HL-60/S4 treated with phorbol 12-myristate 13-acetate at 8.2 ng/mL for 4 days and 3 days (cell line): ENCODE results near the gene OPCML.

Source experiments
- in situ Hi-C: fragments of 300-500 bp; cut with MboI; formaldehyde crosslinking; loops from 2 replicates; pipeline ENCODE4 v1.15.0; 2022; ENCODE audit warnings: low sequenced_read_pairs

OPCML gene

GRCh38 chr11:133011604-133012003, 520.7 kb downstream of the OPCML start:
- in situ Hi-C loops = no loop called here

GRCh38 chr11:133007027-133007584, 525.2 kb downstream of the OPCML start:
- in situ Hi-C loops = no loop called here

GRCh38 chr11:133004369-133004768, 527.9 kb downstream of the OPCML start:
- in situ Hi-C loops = no loop called here

GRCh38 chr11:132999516-132999915, 532.8 kb downstream of the OPCML start:
- in situ Hi-C loops = no loop called here

DNA sequence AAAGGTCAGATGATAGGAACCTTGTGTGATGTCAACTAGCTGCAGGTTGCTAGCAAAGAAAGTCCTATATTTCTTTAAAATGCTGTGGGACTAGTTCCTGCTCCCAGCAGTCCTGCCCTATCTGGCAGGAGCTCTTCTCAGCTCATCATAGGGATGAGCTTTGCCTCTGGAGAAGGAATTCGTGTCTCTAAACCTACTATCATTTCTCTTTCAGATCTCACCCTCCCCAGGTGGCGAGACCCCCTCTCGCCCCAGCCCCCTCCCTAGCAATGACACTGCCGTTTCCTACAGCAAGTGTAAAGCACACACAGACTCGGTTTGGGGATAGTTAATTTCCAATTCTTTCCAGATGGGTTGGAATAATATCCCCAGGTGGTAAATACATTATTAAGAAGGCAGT, 533.3 kb downstream of the OPCML start:
- in situ Hi-C loops = no loop called here

- in situ Hi-C loops = no loop called here
These were observed 534.9 kb downstream of the OPCML start for GRCh38 chr11:132997396-132997795.

GRCh38 chr11:132994966-132995365, 537.3 kb downstream of the OPCML start:
- in situ Hi-C loops = no loop called here

GRCh38 chr11:132993991-132994502, 538.3 kb downstream of the OPCML start:
- in situ Hi-C loops = no loop called here

GRCh38 chr11:132992838-132993631, 539.3 kb downstream of the OPCML start:
- in situ Hi-C loops = no loop called here

- in situ Hi-C loops = no loop called here
These were observed 543.9 kb downstream of the OPCML start for GRCh38 chr11:132988411-132988810.

GRCh38 chr11:132987936-132988335, 544.4 kb downstream of the OPCML start:
- in situ Hi-C loops = no loop called here

GRCh38 chr11:132983641-132983978, 548.7 kb downstream of the OPCML start:
- in situ Hi-C loops = no loop called here

DNA sequence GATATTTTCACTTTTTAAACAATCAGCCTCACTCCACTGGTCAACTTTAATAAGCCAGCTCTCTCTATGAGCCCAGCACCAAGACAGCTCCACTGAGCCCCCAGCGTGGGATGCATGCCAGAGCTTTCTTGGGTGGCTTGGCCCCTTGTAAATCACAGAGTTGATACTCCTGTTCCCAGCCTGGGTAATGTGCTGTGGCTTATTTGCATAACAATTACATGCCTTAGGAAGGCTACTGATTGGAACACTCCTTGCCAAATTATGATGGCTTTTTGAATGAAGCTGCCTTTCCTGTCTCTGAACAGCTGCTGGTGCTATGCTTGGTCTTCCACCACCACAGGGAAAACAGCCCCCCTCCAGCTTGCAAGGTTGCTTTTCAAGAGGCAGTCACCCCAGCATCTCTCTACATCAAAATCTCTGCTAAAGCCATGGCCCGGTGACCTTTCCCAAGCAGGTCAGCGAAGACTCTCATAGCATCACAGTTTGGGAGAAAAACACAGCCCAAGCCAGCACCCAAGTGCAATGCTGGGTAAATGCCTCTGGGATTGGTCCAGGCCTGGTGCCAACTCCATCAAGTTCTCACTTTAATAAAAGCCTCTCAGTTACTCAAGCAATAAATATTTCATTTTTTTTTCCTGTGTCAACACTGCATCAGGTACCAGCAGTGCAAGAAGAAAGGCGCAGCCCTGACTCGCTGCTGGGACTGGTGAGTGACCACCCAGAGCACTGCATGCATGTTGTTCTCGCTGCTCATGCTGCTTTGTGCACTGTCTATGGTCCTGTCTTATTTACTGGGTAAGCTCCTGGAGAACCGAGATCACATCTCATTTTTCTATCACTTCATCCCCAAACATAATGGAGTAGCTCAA, 549.3 kb downstream of the OPCML start:
- in situ Hi-C loops = no loop called here

DNA sequence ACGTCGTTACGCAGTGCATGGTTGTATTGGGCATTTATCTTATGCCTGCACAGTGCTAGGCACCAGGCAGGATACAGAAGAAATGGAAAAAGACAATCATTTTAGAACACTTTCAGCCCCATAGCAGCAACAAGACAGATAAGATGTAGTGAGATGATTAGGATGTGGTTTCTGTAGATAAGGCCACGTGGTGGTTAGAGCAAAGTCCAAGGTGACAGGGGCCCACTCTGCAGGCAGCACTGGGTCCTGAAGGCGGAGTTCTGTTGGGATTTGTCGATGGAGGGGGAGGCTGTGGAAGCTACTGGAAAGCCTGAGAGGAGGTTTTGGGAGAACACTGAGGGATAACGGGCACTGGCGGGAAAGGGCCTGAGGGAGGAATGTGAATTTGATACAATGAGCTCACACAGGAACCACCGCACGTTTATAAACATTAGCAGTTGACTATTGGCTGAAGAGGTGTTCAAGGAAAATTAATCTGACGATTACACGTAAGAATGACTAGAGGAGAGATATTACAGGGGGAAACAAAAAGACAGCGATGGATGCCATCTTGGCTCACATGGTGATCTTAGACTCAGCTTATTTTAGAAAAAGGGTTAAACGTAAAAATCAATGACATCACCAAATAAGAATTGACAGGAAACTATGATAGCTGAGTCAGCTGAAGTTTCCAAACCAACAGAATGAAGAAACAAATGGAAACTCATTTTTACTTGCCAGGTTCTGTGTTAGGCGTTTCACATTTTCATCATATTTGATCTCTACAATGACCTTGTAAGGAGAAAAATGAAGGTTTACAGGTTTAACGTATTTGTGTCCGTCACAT, 551.0 kb downstream of the OPCML start:
- in situ Hi-C loops = no loop called here

GRCh38 chr11:132980670-132981069, 551.6 kb downstream of the OPCML start:
- in situ Hi-C loops = no loop called here

GRCh38 chr11:132977746-132978145, 554.6 kb downstream of the OPCML start:
- in situ Hi-C loops = no loop called here

DNA sequence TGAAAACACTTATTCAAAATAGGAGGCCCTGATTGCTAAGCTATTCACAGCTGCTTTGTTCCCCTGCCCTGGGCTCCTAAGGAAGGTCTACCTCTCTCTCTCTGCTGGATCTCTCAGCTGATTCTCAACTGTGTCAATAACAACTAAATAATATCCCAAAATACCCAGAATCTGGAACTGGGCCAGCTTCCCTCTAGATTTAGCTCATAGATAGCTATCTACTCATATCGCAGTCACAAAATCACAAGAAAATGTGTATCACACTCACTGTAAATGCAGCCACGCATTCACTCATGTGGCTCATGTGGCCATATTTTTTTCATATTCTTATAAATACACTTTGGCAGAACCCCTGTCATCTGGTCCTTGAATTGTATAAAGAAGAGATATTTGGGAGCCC, 555.1 kb downstream of the OPCML start:
- in situ Hi-C loops = no loop called here

DNA sequence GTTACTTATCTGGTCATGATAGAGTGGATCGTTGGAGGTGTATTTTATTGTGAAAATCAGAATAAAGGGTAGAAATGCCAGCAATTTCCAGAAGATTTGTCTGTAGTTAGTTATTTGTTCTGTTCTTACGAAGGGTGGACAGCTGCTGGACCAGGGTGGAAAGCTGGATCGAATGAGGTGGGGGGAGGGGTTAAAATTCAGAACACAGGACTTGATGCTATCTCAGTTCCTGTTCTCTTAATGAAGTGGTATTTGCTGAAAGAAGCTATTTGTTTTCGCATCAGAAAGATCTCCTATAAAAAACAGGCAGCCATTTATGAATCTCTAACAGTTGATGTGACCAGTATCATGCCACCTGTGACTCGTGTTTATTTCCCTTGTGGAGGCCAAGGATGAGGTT, 556.2 kb downstream of the OPCML start:
- in situ Hi-C loops = no loop called here

DNA sequence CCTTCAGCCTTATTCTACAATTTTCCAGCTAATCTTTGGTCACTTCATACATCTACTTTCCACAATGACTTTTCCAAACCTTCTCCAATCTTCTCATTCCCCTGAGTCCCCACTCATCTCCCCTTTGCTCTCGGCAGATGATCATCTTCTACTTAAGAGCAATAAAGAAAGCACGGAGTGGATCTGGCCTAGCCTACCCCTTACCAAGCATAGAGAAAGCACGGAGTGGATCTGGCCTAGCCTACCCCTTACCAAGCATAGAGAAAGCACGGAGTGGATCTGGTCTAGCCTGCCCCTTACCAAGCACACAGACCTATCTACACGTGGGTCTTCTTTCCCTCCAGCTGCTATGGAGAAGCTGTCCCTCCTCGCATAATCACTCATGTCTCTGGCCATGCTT, 558.6 kb downstream of the OPCML start:
- in situ Hi-C loops = no loop called here

GRCh38 chr11:132972565-132972964, 559.7 kb downstream of the OPCML start:
- in situ Hi-C loops = no loop called here

DNA sequence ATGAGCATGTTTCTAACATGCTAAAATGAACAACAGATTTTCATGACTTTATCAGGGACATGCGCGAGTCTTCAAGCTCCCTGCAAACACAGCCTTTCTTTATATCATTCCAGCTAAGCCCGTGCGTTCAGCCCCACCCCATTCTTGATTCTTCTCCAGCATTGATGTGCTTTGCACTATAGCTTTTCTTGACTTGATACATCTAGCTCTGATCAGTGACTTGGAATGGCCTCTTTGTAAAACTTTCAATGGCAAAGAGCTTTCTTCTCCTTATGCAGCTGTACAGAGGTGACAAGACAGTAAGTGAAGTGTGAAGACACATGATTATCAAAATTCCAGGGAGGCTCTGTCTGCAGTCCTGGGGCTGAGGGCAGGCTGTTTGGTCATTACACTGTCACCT, 561.0 kb downstream of the OPCML start:
- in situ Hi-C loops = no loop called here
